RWPE2 (cell line): Measurements from ENCODE around the gene ADK.

ENCODE experiments used
- ATAC-seq: fragments of 200-7000 bp; cut with Tn5 transposase; 3 replicates; pipeline ENCODE4 v1.9.1; 2021; ENCODE audit warnings: low read depth
- DNase-seq: peaks from one replicate; pipeline ENCODE4 v3.0.0-alpha.2; 2020; ENCODE audit warnings: low spot score
- H3K27ac ChIP-seq: fragments of 450-650 bp; 2 replicates; pipeline ENCODE4 v1.5.1; 2017; ENCODE audit warnings: mild to moderate bottlenecking; ENCODE audit not compliant: poor library complexity, severe bottlenecking
- H3K27me3 ChIP-seq: fragments of 250-450 bp; sonication (Bioruptor Pico); 2 replicates; pipeline ENCODE4 v1.5.1; 2021; ENCODE audit warnings: mild to moderate bottlenecking, moderate library complexity; ENCODE audit not compliant: insufficient read depth, poor library complexity, severe bottlenecking
- H3K36me3 ChIP-seq: fragments of 250-450 bp; sonication (Bioruptor Pico); 2 replicates; pipeline ENCODE4 v1.5.1; 2020; ENCODE audit warnings: low read depth, mild to moderate bottlenecking, moderate library complexity
- H3K4me1 ChIP-seq: fragments of 250-450 bp; sonication (Bioruptor Pico); 2 replicates; pipeline ENCODE4 v1.5.1; 2021; ENCODE audit warnings: mild to moderate bottlenecking, moderate library complexity; ENCODE audit not compliant: insufficient read depth, poor library complexity, severe bottlenecking
- H3K4me3 ChIP-seq: fragments of 250-450 bp; sonication (Bioruptor Pico); 2 replicates; pipeline ENCODE4 v1.5.1; 2021; ENCODE audit warnings: mild to moderate bottlenecking, moderate library complexity; ENCODE audit not compliant: severe bottlenecking
- H3K9me3 ChIP-seq: fragments of 250-450 bp; sonication (Bioruptor Pico); 2 replicates; pipeline ENCODE4 v1.5.1; 2021; ENCODE audit warnings: mild to moderate bottlenecking, moderate library complexity; ENCODE audit not compliant: severe bottlenecking
- CTCF ChIP-seq: fragments of 450-650 bp; IDR thresholded peaks from one replicate; pipeline ENCODE4 v1.5.1; 2017; ENCODE audit warnings: mild to moderate bottlenecking, moderate library complexity; ENCODE audit not compliant: poor library complexity, severe bottlenecking

Gene ADK

GRCh38 chr10:74282848-74283210 is 131.8 kb downstream of the ADK start:
- no peak overlapping the region for H3K4me3 ChIP-seq
- peak; percentile 84 for ATAC-seq
- DNase-seq = no peak
- H3K9me3 ChIP-seq = peaks cover 5% of the 10 kb centered on the region
- H3K27me3 ChIP-seq = no peaks in the 10 kb centered on the region
- H3K4me1 ChIP-seq = peaks cover 26% of the 10 kb centered on the region
- peak overlapping the region; percentile 69 for H3K27ac ChIP-seq
- TF ChIP-seq CTCF = no peak
- peaks cover 9% of the 10 kb centered on the region for H3K36me3 ChIP-seq

GRCh38 chr10:74289188-74289587 is 138.2 kb downstream of the ADK start:
- Histone ChIP-seq H3K4me1 (peaks cover 49% of the 10 kb centered on the region), H3K36me3 (peaks cover 6% of the 10 kb centered on the region), H3K27me3 (no peaks in the 10 kb centered on the region), H3K9me3 (peaks cover 5% of the 10 kb centered on the region), H3K27ac (peak overlapping the region; percentile 92), H3K4me3 (no peak overlapping the region)
- DNase-seq (no peak), ATAC-seq (no peak)
- TF ChIP-seq CTCF = no peak

GRCh38 chr10:74289951-74290350 is 138.9 kb downstream of the ADK start:
- no peaks in the 10 kb centered on the region; the same call in 1 of the 2 replicates for H3K36me3 ChIP-seq
- peaks cover 55% of the 10 kb centered on the region for H3K4me1 ChIP-seq
- no peak for TF ChIP-seq CTCF
- H3K9me3 ChIP-seq = peaks cover 1% of the 10 kb centered on the region
- H3K4me3 ChIP-seq = no peak overlapping the region
- ATAC-seq (no peak), DNase-seq (no peak)
- peak overlapping the region; percentile 92 for H3K27ac ChIP-seq
- H3K27me3 ChIP-seq = no peaks in the 10 kb centered on the region

GRCh38 chr10:74290708-74291107 is 139.7 kb downstream of the ADK start:
- no peak for ATAC-seq
- Histone ChIP-seq H3K9me3 (no peaks in the 10 kb centered on the region), H3K4me3 (no peak overlapping the region), H3K27me3 (no peaks in the 10 kb centered on the region), H3K4me1 (peaks cover 55% of the 10 kb centered on the region), H3K27ac (peak overlapping the region; percentile 92), H3K36me3 (no peaks in the 10 kb centered on the region)
- no peak for DNase-seq
- TF ChIP-seq CTCF = no peak

GRCh38 chr10:74292871-74293427 is 141.9 kb downstream of the ADK start:
- Histone ChIP-seq H3K27ac (peak overlapping the region; percentile 92), H3K4me3 (no peak overlapping the region), H3K27me3 (no peaks in the 10 kb centered on the region), H3K9me3 (no peaks in the 10 kb centered on the region), H3K4me1 (peaks cover 55% of the 10 kb centered on the region), H3K36me3 (no peaks in the 10 kb centered on the region)
- ATAC-seq (peak; percentile 55; the same call in 2 of the 3 replicates), DNase-seq (no peak)
- TF ChIP-seq CTCF = no peak
